ENCODE measurements around the gene WLS. TPM values are rescaled to one million over a fixed set of nuclear protein-coding genes. Genes with fewer than 3 reads are reported as not detected.

WLS gene
- total and polyA plus RNA-seq, 2 donors (not counting 1 experiment from before 2014, with no cell fraction given), result 156 to 269 TPM

GRCh38 chr1:68221980-68222373, 10.3 kb downstream of the WLS start:
- Histone ChIP-seq H3K79me2 (ENCODE audit: control insufficient read depth, insufficient read depth, low read length) (peaks cover 87% of the 10 kb centered on the region), H3K4me1 (ENCODE audit: control insufficient read depth, extremely low read depth, insufficient read depth, low read length) (peaks cover 12% of the 10 kb centered on the region), H3K36me3 (ENCODE audit: control insufficient read depth, insufficient read depth, low read length) (peaks cover 1% of the 10 kb centered on the region), H3K4me3 (replicated peaks in 1 of 4; ENCODE audit: control extremely low read depth in 1 of 4, insufficient read depth in 1 of 4, low read depth in 3 of 4, low read length in 4 of 4) (no peak overlapping the region), H3K4me2 (ENCODE audit: extremely low read depth, insufficient read depth, low read length) (peak overlapping the region; percentile 59), H3K27me3 (ENCODE audit: control insufficient read depth, insufficient read depth, low read length) (no peaks in the 10 kb centered on the region), H2AFZ (ENCODE audit: low read length) (no peak overlapping the region), H3K27ac (ENCODE audit: insufficient read depth, low read length) (no peak overlapping the region), H3K9me3 (ENCODE audit: control insufficient read depth, insufficient read depth, low read depth, low read length) (no peaks in the 10 kb centered on the region), H3K9ac (ENCODE audit: insufficient read depth, low read length) (no peak overlapping the region), H4K20me1 (ENCODE audit: control insufficient read depth, extremely low read depth, insufficient read depth, low read length) (peaks cover 3% of the 10 kb centered on the region)
- TF ChIP-seq EZH2 (IDR thresholded peaks at IDR 0.05; ENCODE audit: low read length, missing control alignments), result no peak
- no peak for TF ChIP-seq CTCF (conservative IDR thresholded peaks at IDR 0.05 in 1 of 2, IDR thresholded peaks at IDR 0.05 in 1 of 2; ENCODE audit: low read depth in 1 of 2, low read length in 2 of 2)
- DNase-seq (ENCODE audit: low read depth in 2 of 2), result peak; percentile 53 to 88

GRCh38 chr1:68221001-68221979, 11.0 kb downstream of the WLS start:
- no peaks in the 10 kb centered on the region for H3K27me3 ChIP-seq (ENCODE audit: control insufficient read depth, insufficient read depth, low read length)
- H3K27ac ChIP-seq (ENCODE audit: insufficient read depth, low read length), result no peak overlapping the region
- H4K20me1 ChIP-seq (ENCODE audit: control insufficient read depth, extremely low read depth, insufficient read depth, low read length), result peaks cover 3% of the 10 kb centered on the region
- peaks cover 85% of the 10 kb centered on the region for H3K79me2 ChIP-seq (ENCODE audit: control insufficient read depth, insufficient read depth, low read length)
- H3K4me1 ChIP-seq (ENCODE audit: control insufficient read depth, extremely low read depth, insufficient read depth, low read length), result peaks cover 13% of the 10 kb centered on the region
- H3K4me3 ChIP-seq (replicated peaks in 1 of 4; ENCODE audit: control extremely low read depth in 1 of 4, insufficient read depth in 1 of 4, low read depth in 3 of 4, low read length in 4 of 4), result no peak overlapping the region
- TF ChIP-seq CTCF (conservative IDR thresholded peaks at IDR 0.05 in 1 of 2, IDR thresholded peaks at IDR 0.05 in 1 of 2; ENCODE audit: low read depth in 1 of 2, low read length in 2 of 2) (no peak), EZH2 (IDR thresholded peaks at IDR 0.05; ENCODE audit: low read length, missing control alignments) (no peak)
- no peaks in the 10 kb centered on the region for H3K36me3 ChIP-seq (ENCODE audit: control insufficient read depth, insufficient read depth, low read length)
- no peak for DNase-seq (ENCODE audit: low read depth in 2 of 2)
- peak overlapping the region; percentile 59 for H3K4me2 ChIP-seq (ENCODE audit: extremely low read depth, insufficient read depth, low read length)
- no peak overlapping the region for H3K9ac ChIP-seq (ENCODE audit: insufficient read depth, low read length)
- no peak overlapping the region for H2AFZ ChIP-seq (ENCODE audit: low read length)
- no peaks in the 10 kb centered on the region for H3K9me3 ChIP-seq (ENCODE audit: control insufficient read depth, insufficient read depth, low read depth, low read length)

GRCh38 chr1:68220420-68220819, 11.9 kb downstream of the WLS start:
- no peak for TF ChIP-seq CTCF (conservative IDR thresholded peaks at IDR 0.05 in 1 of 2, IDR thresholded peaks at IDR 0.05 in 1 of 2; ENCODE audit: low read depth in 1 of 2, low read length in 2 of 2)
- TF ChIP-seq EZH2 (IDR thresholded peaks at IDR 0.05; ENCODE audit: low read length, missing control alignments), result no peak
- Histone ChIP-seq H3K9me3 (ENCODE audit: control insufficient read depth, insufficient read depth, low read depth, low read length) (no peaks in the 10 kb centered on the region), H2AFZ (ENCODE audit: low read length) (no peak overlapping the region), H3K4me1 (ENCODE audit: control insufficient read depth, extremely low read depth, insufficient read depth, low read length) (peaks cover 13% of the 10 kb centered on the region), H3K27ac (ENCODE audit: insufficient read depth, low read length) (no peak overlapping the region), H3K79me2 (ENCODE audit: control insufficient read depth, insufficient read depth, low read length) (peaks cover 86% of the 10 kb centered on the region), H3K9ac (ENCODE audit: insufficient read depth, low read length) (no peak overlapping the region), H3K27me3 (ENCODE audit: control insufficient read depth, insufficient read depth, low read length) (no peaks in the 10 kb centered on the region), H3K4me2 (ENCODE audit: extremely low read depth, insufficient read depth, low read length) (no peak overlapping the region), H3K36me3 (ENCODE audit: control insufficient read depth, insufficient read depth, low read length) (no peaks in the 10 kb centered on the region), H4K20me1 (ENCODE audit: control insufficient read depth, extremely low read depth, insufficient read depth, low read length) (peaks cover 3% of the 10 kb centered on the region), H3K4me3 (replicated peaks in 1 of 4; ENCODE audit: control extremely low read depth in 1 of 4, insufficient read depth in 1 of 4, low read depth in 3 of 4, low read length in 4 of 4) (no peak overlapping the region)
- DNase-seq (ENCODE audit: low read depth in 2 of 2), result no peak

All from fibroblast of lung (primary cell).